GM18868 (cell line): ENCODE data around the gene ADCY3.

Experiments used
- ATAC-seq: cut with Tn5 transposase; IDR thresholded peaks from one replicate; pipeline ENCODE4 v1.9.1; 2021; ENCODE audit warnings: mild to moderate bottlenecking, moderate library complexity; ENCODE audit not compliant: unreplicated experiment

The ADCY3 gene

GRCh38 chr2:24875901-24876300 lies 44.1 kb downstream of the ADCY3 start:
- no peak for ATAC-seq

GRCh38 chr2:24875272-24875671 lies 44.8 kb downstream of the ADCY3 start:
- ATAC-seq: no peak

GRCh38 chr2:24874035-24874434 lies 46.0 kb downstream of the ADCY3 start:
- ATAC-seq: no peak

- no peak for ATAC-seq
Observed at GRCh38 chr2:24873619-24874018, 46.4 kb downstream of the ADCY3 start.

- ATAC-seq: no peak
Observed at GRCh38 chr2:24872344-24873115, 47.5 kb downstream of the ADCY3 start.

GRCh38 chr2:24871852-24872333 lies 48.1 kb downstream of the ADCY3 start:
- ATAC-seq: no peak

- no peak for ATAC-seq
Observed at GRCh38 chr2:24870891-24871705, 48.9 kb downstream of the ADCY3 start.

GRCh38 chr2:24870440-24870839 lies 49.6 kb downstream of the ADCY3 start:
- ATAC-seq: no peak

- ATAC-seq: no peak
Observed at GRCh38 chr2:24866946-24867345, 53.1 kb downstream of the ADCY3 start.

GRCh38 chr2:24863641-24864040 lies 56.4 kb downstream of the ADCY3 start:
- ATAC-seq: no peak

GRCh38 chr2:24861500-24861899 lies 58.5 kb downstream of the ADCY3 start:
- ATAC-seq: no peak

GRCh38 chr2:24860631-24861030 lies 59.4 kb downstream of the ADCY3 start:
- no peak for ATAC-seq

- no peak for ATAC-seq
Observed at GRCh38 chr2:24859968-24860600, 60.0 kb downstream of the ADCY3 start.

GRCh38 chr2:24858996-24859395 lies 61.0 kb downstream of the ADCY3 start:
- ATAC-seq: no peak

GRCh38 chr2:24857746-24858145 lies 62.3 kb downstream of the ADCY3 start:
- no peak for ATAC-seq

- ATAC-seq: no peak
Observed at GRCh38 chr2:24856791-24857211, 63.2 kb downstream of the ADCY3 start.

GRCh38 chr2:24855726-24856125 lies 64.3 kb downstream of the ADCY3 start:
- no peak for ATAC-seq

- no peak for ATAC-seq
Observed at GRCh38 chr2:24855022-24855622, 64.9 kb downstream of the ADCY3 start.

GRCh38 chr2:24853996-24854395 lies 66.0 kb downstream of the ADCY3 start:
- ATAC-seq: no peak

- ATAC-seq: no peak
Observed at GRCh38 chr2:24853046-24853445, 67.0 kb downstream of the ADCY3 start.

GRCh38 chr2:24852431-24853020 lies 67.5 kb downstream of the ADCY3 start:
- ATAC-seq: no peak
